ENCODE measurements around the gene FTCDNL1.

DNA sequence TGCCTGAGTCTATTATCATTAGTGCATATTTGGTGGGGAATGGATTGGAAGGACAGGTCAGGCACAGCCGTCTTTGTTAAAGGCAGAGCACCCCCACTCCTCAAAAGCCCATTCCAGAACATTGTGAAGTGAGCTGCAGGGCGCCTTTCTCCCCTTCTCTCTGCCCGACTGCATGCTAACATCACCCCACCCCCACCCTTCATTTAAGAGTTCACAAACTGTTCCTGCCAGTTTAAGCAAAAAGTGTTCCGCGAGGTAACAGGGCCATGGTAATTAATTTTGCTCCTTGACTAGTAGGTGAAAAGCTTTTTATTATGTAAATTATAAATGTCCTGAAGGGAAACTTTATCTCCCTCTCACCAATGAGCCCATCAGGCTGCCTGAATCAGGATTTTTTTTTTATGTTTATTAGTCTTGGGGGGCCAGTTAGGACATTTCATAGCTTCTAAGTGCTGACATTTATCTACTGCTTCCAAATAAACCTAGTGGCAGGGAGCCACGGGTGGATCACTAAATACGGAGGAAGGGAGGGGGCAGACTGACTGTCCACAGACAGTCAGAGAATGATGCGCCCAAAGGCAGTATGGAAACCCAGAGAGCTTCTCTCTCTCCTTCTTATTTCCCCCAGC, 99.4 kb downstream of the FTCDNL1 start:
- TF ChIP-seq EZH2 (IDR thresholded peaks at IDR 0.05; ENCODE audit: borderline replicate concordance, low read depth, low read length, severe bottlenecking), result no peak
- TF ChIP-seq, protein P1, sequence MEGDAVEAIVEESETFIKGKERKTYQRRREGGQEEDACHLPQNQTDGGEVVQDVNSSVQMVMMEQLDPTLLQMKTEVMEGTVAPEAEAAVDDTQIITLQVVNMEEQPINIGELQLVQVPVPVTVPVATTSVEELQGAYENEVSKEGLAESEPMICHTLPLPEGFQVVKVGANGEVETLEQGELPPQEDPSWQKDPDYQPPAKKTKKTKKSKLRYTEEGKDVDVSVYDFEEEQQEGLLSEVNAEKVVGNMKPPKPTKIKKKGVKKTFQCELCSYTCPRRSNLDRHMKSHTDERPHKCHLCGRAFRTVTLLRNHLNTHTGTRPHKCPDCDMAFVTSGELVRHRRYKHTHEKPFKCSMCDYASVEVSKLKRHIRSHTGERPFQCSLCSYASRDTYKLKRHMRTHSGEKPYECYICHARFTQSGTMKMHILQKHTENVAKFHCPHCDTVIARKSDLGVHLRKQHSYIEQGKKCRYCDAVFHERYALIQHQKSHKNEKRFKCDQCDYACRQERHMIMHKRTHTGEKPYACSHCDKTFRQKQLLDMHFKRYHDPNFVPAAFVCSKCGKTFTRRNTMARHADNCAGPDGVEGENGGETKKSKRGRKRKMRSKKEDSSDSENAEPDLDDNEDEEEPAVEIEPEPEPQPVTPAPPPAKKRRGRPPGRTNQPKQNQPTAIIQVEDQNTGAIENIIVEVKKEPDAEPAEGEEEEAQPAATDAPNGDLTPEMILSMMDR (IDR thresholded peaks at IDR 0.05; ENCODE audit: borderline replicate concordance, extremely low read depth, low read length, poor library complexity, severe bottlenecking), result no peak

Data from DND-41 (cell line).